ENCODE data around the gene DCLK2.

Gene DCLK2

GRCh38 chr4:150123087-150123486 is 44.8 kb downstream of the DCLK2 start:
- no peak for DNase-seq

GRCh38 chr4:150123796-150124677 is 45.8 kb downstream of the DCLK2 start:
- DNase-seq, result no peak

- DNase-seq, result no peak
Observed at GRCh38 chr4:150126201-150126863, 48.1 kb downstream of the DCLK2 start.

GRCh38 chr4:150126864-150127203 is 48.6 kb downstream of the DCLK2 start:
- DNase-seq, result no peak

- DNase-seq, result no peak
Observed at GRCh38 chr4:150127757-150128156, 49.5 kb downstream of the DCLK2 start.

- no peak for DNase-seq
Observed at GRCh38 chr4:150130933-150131332, 52.7 kb downstream of the DCLK2 start.

- DNase-seq, result no peak
Observed at GRCh38 chr4:150131581-150132228, 53.5 kb downstream of the DCLK2 start.

GRCh38 chr4:150133605-150134004 is 55.4 kb downstream of the DCLK2 start:
- DNase-seq, result no peak

- no peak for DNase-seq
Observed at GRCh38 chr4:150135134-150135772, 57.0 kb downstream of the DCLK2 start.

GRCh38 chr4:150136036-150136435 is 57.8 kb downstream of the DCLK2 start:
- DNase-seq, result no peak

GRCh38 chr4:150136481-150136880 is 58.2 kb downstream of the DCLK2 start:
- DNase-seq, result no peak

- DNase-seq, result no peak
Observed at GRCh38 chr4:150139297-150139865, 61.1 kb downstream of the DCLK2 start.

GRCh38 chr4:150140774-150141400 is 62.6 kb downstream of the DCLK2 start:
- DNase-seq, result no peak

GRCh38 chr4:150141756-150142155 is 63.5 kb downstream of the DCLK2 start:
- DNase-seq, result no peak

- no peak for DNase-seq
Observed at GRCh38 chr4:150142831-150143230, 64.6 kb downstream of the DCLK2 start.

GRCh38 chr4:150145090-150145945 is 67.1 kb downstream of the DCLK2 start:
- no peak for DNase-seq

GRCh38 chr4:150145946-150146340 is 67.7 kb downstream of the DCLK2 start:
- DNase-seq, result no peak

GRCh38 chr4:150149381-150149780 is 71.1 kb downstream of the DCLK2 start:
- no peak for DNase-seq

GRCh38 chr4:150150629-150151062 is 72.4 kb downstream of the DCLK2 start:
- no peak for DNase-seq

- no peak for DNase-seq
Observed at GRCh38 chr4:150152766-150153165, 74.5 kb downstream of the DCLK2 start.

- DNase-seq, result no peak
Observed at GRCh38 chr4:150155391-150155790, 77.1 kb downstream of the DCLK2 start.

- DNase-seq, result no peak
Observed at GRCh38 chr4:150156543-150156942, 78.3 kb downstream of the DCLK2 start.

Data from activated CD8-positive, alpha-beta memory T cell treated with anti-CD3 and anti-CD28 coated beads for 24 hours (primary cell).